ENCODE results near the gene PALM3.
"Not testable (repeated sequence)": the region's sequence is repeated elsewhere in the genome, so short reads cannot be mapped to it uniquely, and the experiment has no call there.

PALM3 gene

GRCh38 chr19:14021474-14021873 lies 40.4 kb downstream of the PALM3 start:
- Mint-ChIP-seq H3K9me3 (no peaks in the 10 kb centered on the region), H3K4me1 (ENCODE audit: low read depth) (peaks cover 41% of the 10 kb centered on the region), H3K4me3 (no peak overlapping the region), H3K27me3 (no peaks in the 10 kb centered on the region), H3K27ac (peak overlapping the region; percentile 93), H3K36me3 (ENCODE audit: low read depth) (no peaks in the 10 kb centered on the region)
- intact Hi-C loops (cut with micrococcal nuclease), result no loop called here

GRCh38 chr19:14019739-14020138 lies 42.1 kb downstream of the PALM3 start:
- H3K27ac Mint-ChIP-seq, result peak overlapping the region; percentile 22
- H3K4me3 Mint-ChIP-seq; H3K27me3 Mint-ChIP-seq; H3K36me3 Mint-ChIP-seq (ENCODE audit: low read depth); H3K9me3 Mint-ChIP-seq; intact Hi-C loops (cut with micrococcal nuclease): not testable (repeated sequence)
- H3K4me1 Mint-ChIP-seq (ENCODE audit: low read depth), result peaks cover 34% of the 10 kb centered on the region

- Mint-ChIP-seq H3K9me3 (no peaks in the 10 kb centered on the region), H3K4me3 (peak overlapping the region; percentile 34), H3K4me1 (ENCODE audit: low read depth) (peaks cover 39% of the 10 kb centered on the region), H3K36me3 (ENCODE audit: low read depth) (no peaks in the 10 kb centered on the region), H3K27ac (peak overlapping the region; percentile 22), H3K27me3 (no peaks in the 10 kb centered on the region)
- intact Hi-C loops (cut with micrococcal nuclease), result no loop called here
Observed at GRCh38 chr19:14019100-14019499, 42.8 kb downstream of the PALM3 start.

GRCh38 chr19:14015524-14016035 lies 46.3 kb downstream of the PALM3 start:
- no peak overlapping the region for H3K27ac Mint-ChIP-seq
- no peak overlapping the region for H3K4me3 Mint-ChIP-seq
- H3K36me3 Mint-ChIP-seq (ENCODE audit: low read depth), result no peaks in the 10 kb centered on the region
- H3K9me3 Mint-ChIP-seq, result no peaks in the 10 kb centered on the region
- no peaks in the 10 kb centered on the region for H3K27me3 Mint-ChIP-seq
- peaks cover 23% of the 10 kb centered on the region for H3K4me1 Mint-ChIP-seq (ENCODE audit: low read depth)
- intact Hi-C loops (cut with micrococcal nuclease), result no loop called here

- Mint-ChIP-seq H3K4me3 (no peak overlapping the region), H3K27ac (no peak overlapping the region), H3K9me3 (no peaks in the 10 kb centered on the region), H3K4me1 (ENCODE audit: low read depth) (peaks cover 21% of the 10 kb centered on the region), H3K36me3 (ENCODE audit: low read depth) (no peaks in the 10 kb centered on the region), H3K27me3 (no peaks in the 10 kb centered on the region)
- intact Hi-C loops (cut with micrococcal nuclease), result no loop called here
Observed at GRCh38 chr19:14012378-14012915, 49.4 kb downstream of the PALM3 start.

GRCh38 chr19:14006766-14007562 lies 54.9 kb downstream of the PALM3 start:
- H3K36me3 Mint-ChIP-seq (ENCODE audit: low read depth), result peaks cover 12% of the 10 kb centered on the region
- intact Hi-C loops (cut with micrococcal nuclease), result loop anchor here (2.0 to 5.0 kb wide), 2 partner anchors 16 to 35 kb away; no protein-coding TSS in a partner anchor

GRCh38 chr19:14006085-14006765 lies 55.7 kb downstream of the PALM3 start, which contains the start of gene RFX1:
Gene RFX1 (minus strand): TSS chr19:14006320. CDS start chr19:13993843, 12,477 bp downstream.
- Mint-ChIP-seq H3K9me3 (no peaks in the 10 kb centered on the region), H3K27me3 (no peaks in the 10 kb centered on the region), H3K4me3 (peak within 1 kb of the TSS; percentile 95), H3K27ac (peak within 1 kb of the TSS; percentile 100), H3K4me1 (ENCODE audit: low read depth) (peaks cover 62% of the 10 kb centered on the region), H3K36me3 (ENCODE audit: low read depth) (peaks cover 13% of the 10 kb centered on the region)
- intact Hi-C loops (cut with micrococcal nuclease), result loop anchor here (2.0 to 5.0 kb wide), 2 partner anchors 17 to 36 kb away; no protein-coding TSS in a partner anchor

More at GRCh38 chr19:14006766-14007562, 54.9 kb downstream of the PALM3 start:
- Mint-ChIP-seq H3K4me1 (ENCODE audit: low read depth) (peaks cover 54% of the 10 kb centered on the region), H3K27ac (peak overlapping the region; percentile 100), H3K9me3 (no peaks in the 10 kb centered on the region), H3K27me3 (no peaks in the 10 kb centered on the region), H3K4me3 (peak overlapping the region; percentile 95)

- peak overlapping the region; percentile 95 for H3K4me3 Mint-ChIP-seq
- peak overlapping the region; percentile 100 for H3K27ac Mint-ChIP-seq
- H3K9me3 Mint-ChIP-seq, result no peaks in the 10 kb centered on the region
- peaks cover 63% of the 10 kb centered on the region for H3K4me1 Mint-ChIP-seq (ENCODE audit: low read depth)
- peaks cover 20% of the 10 kb centered on the region for H3K36me3 Mint-ChIP-seq (ENCODE audit: low read depth)
- no peaks in the 10 kb centered on the region for H3K27me3 Mint-ChIP-seq
- intact Hi-C loops (cut with micrococcal nuclease), result loop anchor here (1.0 to 5.0 kb wide), 5 partner anchors 17 to 53 kb away; partner anchors contain the start of gene DCAF15
Observed at GRCh38 chr19:14005349-14006084, 56.4 kb downstream of the PALM3 start.

- H3K27ac Mint-ChIP-seq, result peak overlapping the region; percentile 100
- no peaks in the 10 kb centered on the region for H3K27me3 Mint-ChIP-seq
- peaks cover 67% of the 10 kb centered on the region for H3K4me1 Mint-ChIP-seq (ENCODE audit: low read depth)
- peaks cover 27% of the 10 kb centered on the region for H3K36me3 Mint-ChIP-seq (ENCODE audit: low read depth)
- no peaks in the 10 kb centered on the region for H3K9me3 Mint-ChIP-seq
- intact Hi-C loops (cut with micrococcal nuclease), result loop anchor here (1.0 to 5.0 kb wide), 4 partner anchors 18 to 52 kb away; partner anchors contain the start of gene DCAF15
- H3K4me3 Mint-ChIP-seq, result peak overlapping the region; percentile 75
Observed at GRCh38 chr19:14004619-14005348, 57.1 kb downstream of the PALM3 start.
